ENCODE results near the gene PDZD2.

PDZD2 gene

DNA sequence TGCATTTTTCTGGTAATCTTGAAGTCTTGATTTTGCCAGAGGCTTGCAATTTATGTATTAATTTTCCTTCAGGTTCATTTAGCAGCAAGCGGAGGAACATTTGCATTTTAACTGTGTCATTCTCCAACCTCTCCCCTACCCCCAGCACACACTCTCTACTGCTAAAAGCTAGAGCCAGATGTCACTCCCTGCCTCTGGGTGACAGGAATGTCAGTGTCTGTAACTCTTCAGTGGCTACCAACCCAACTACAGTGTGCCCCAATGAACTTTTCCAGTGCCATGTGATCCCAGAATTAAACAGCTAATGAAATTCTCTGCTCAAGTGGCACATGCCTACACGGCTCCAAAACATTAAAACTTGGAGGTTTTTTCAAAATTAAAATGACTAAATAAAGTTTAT is 274.9 kb downstream of the PDZD2 start:
- DNase-seq, result no peak

DNA sequence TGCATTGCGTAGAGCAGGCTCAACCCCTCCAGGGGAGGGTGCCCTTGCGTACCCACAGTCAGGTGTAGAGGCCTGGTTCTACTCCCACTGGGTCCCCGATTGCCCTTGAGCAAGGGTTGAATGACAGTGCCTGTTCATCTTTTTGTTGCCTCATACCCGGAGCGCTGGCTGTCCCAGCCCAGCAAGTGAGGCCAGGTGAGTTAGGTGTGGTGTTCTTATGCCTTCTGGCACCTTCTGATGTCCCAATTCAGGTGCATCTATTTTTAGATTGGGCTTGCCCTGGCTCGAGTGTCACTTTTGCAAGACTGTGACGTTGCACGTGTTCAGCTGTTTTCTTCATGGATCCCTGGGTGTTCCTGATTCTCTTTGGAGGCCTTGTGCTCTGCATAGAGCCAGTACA is 277.4 kb downstream of the PDZD2 start:
- DNase-seq, result no peak

DNA sequence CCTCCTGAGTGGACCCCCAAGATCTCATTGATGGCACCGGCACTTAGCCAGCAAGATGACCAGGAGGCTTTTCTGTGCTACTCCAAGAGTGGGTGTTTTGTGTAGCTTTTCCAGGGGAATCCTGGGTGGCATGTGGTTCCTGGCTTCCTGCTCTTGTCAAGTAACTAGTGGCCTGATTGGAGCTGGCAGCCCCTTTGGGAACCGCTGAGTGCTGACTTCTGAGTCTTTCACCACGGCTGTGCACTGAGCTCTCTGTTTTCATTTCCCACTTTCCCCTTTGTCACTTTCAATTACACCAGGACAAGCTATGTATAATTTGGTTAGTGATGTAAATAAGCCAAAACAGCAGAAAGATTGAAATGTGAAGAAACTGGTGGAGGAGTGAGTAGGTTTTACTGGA is 279.8 kb downstream of the PDZD2 start:
- peak in 2 of 56 donors; percentile 3 to 6 for DNase-seq

DNA sequence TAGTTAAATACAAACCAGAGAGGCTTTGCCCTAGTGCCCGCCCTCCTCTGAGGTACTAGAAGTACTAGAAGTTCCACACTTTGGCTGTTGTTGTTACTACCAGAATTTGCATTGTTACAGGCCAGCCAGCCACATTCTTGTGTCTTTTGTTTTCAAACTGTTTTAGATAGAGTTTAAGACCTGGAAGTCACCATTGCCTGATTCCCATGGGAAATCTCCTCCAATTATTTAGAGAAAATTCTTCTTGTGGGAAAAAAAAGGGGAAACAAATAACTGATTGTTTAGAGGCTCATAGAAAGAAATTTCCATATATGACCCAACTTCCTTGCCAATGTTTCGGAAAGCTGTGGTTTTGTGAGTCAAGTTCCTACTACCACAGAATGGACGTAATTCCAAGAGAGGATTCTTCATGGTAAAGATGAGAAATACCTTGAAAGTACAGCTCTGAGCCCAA is 282.9 kb downstream of the PDZD2 start:
- no peak for DNase-seq

DNA sequence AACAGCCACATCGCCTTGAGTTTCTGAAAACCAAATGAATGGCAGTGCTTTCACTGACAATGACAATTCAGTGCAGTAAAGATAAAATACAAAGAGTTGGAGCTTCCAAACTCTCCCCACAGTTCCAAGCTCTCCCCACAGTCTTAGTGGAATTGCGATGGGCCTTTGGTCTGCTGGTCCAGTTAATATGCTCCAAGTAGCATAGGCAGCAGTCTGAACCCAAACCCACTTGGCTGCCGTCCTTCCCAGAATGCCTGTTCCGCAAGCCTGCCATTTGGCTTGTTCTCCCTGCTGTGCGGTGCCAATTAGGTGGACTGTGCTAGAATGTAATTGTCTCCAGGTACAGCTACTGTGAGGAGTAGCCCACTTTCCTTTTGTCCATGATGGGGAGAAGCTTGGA is 285.1 kb downstream of the PDZD2 start:
- peak in 8 of 56 donors; percentile 5 to 31 (median 16) for DNase-seq

DNA sequence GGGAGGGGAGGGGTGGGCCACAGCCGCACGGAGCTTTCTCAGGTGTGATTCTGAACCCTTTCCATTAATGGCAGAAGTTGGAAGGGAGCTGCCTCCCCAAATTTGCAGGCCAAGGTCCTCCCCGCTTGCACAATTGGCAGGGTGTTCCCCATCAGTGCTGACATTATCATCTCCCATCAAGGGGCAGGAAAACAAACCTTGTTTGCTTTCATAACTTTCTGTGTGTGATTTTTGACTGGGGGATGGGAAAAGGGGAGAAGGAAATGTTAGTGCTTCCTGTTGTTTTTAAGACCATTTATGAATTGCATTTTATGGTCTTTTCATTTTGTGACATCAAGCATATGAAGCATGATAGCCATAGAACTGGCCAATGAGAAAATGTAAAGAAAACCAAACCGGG is 292.9 kb downstream of the PDZD2 start:
- DNase-seq, result no peak

DNA sequence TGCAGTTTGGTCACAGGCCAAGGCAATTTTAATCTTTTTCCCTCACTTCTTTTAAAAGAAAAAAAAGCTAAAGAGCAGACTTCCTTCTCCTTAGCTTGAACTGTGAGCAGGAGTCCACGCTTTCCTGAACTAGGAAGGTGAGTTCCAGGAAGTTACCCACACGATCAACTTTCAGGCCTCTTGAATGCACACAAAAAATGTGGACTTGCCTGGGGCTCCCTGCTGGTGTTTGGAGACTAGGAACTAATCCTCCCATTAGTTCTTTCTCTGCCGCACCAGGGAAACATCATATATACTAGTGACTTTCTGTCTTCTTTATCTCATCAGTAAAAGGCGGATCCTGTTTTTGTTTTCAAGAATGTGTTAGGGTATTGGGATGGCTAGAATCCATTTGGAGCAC is 295.2 kb downstream of the PDZD2 start:
- no peak for DNase-seq

DNA sequence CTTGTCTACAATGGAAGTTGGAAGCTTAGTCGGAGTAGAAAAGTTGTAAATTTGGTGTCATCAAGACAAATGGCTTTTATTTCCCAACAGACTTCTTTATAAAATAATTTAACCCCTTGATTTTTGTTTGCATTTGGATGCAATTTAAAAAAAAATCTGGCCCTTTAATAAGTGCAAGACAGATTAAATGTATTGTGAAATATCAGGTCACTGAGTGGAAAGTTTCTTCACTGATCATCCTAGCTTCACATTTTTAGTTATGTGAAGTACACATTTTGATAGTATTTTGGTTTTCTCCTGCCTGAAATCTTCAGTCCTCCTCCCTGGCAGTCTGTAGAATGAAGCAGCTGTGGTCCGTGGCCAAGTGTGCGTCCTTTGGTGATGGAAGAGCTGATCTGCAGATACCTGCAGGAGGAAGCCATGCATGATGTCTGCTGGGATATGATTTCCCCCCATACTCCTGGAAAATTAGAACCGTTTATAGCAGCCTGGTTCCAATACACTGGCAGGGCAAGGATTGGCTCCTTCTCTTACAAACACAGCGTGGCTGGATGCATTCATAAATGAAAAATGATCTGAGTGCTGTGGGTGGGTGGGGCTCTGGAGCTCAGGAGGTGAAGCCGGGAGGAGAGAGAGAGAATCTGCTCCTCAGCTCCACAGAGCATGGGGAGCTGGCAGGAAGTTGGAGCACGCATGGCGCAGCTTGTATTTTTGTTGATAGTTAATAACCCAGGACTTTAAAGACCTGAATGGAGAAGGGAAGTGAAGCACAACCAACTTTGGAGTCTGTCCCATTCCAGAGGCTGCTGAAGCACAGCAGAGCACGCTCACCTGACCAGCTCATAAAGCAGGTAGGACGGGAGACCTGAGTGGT is 296.8 kb downstream of the PDZD2 start:
- peak in 7 of 56 donors; percentile 3 to 14 (median 11) for DNase-seq

DNA sequence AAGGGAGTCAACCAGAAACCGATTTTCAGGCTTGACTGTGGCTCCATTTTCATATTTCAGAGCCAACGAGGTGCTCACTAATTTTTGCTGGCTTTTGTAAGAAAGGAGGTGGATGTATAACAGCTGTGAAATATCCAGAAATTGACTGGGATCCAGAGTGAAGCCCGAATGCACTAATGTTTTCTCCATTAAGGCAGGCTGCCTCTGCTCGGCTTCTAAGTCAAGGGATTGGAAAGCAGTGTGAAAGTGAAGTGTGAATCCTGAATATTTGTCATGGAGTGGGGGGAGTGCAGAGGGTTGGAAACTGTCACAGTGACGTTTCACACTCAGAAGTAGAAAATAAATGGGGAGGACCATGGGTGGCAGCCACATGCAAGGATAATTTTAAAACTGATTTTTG is 297.8 kb downstream of the PDZD2 start:
- no peak for DNase-seq

DNA sequence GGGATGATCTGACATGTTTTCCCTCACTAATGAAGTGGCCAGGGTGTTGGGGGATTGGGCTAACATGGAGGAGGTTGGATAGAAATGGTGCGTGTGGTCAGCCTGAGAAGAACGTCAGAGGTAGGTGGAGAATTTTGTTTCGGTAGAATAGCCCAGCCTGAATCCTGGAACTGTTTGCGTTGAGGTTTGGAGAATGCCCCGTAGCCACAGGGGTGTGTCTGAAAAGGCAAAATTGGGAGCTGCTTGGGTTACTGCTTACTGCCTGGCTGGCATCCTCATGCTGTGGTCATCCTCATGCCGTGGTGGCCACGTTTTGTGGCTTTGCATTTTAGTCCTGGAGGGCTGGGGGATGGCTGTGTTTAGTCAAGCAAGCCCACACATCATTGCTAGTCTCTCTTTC is 298.3 kb downstream of the PDZD2 start:
- DNase-seq, result no peak

DNA sequence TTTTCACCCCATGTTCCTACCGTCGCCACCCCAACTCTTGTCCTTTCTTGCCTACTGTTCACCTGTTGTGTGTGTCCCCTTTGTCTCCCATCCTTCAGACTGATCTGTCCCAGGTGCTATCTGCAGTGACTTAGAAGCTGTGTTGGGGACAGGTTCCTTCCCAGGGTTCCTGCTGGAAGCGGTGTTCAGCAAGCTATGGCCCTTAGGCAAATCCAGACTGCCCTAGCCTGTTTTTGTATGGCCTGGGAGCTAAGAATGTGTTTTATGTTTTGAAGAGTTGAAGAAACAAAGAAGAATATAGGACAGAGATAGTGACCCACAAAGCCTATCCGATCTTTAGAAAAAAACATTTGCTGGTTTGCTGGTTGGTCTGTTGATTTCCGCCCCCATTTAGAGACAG is 298.8 kb downstream of the PDZD2 start:
- DNase-seq, result no peak

DNA sequence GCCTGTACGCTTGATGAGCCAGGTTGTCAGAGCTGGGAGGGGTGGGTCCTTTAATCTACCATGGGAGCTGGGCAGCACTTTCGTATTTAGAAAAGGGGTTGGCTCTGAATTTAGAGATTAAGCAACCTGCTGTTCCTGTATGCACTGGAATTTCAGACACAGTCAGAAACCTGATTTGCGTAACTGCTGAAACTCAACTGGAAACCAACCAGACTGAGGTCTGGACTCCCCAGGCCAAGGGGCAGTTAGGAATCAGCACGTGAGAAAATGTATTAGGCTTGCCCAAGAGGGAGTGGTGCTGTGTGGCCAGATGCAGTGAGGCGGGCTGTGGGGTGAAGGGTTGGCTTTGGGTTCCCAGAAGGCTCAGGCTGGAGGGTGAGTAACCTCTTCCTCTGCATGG is 300.2 kb downstream of the PDZD2 start:
- no peak for DNase-seq

DNA sequence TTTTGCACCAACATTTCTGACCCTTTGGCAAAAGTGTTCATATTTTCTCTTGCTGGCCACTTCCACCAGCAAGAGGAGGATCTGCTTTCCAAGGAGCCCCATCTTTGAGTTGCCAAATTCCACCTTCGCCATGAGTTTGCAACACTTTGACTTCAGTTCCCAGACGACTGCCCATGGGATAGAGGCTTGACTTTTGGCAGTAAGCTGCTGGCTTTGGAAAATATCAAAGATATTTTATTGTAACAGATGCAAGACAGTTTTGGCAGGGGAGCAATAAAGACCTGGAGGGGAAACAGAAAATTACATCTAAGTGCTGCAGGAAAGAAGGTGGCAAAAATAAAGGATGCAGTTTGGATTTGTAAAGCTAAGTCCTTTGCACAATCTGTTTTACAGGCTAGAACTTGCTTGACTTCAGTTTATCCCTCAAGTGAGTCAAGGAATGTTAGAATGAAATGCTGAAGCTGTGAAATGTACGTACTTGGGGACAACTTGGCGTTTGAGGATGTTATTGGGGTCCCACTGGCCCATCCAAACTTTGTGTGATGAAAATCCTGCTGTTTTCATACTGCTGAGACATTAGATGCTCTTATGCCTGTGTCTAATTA is 302.3 kb downstream of the PDZD2 start:
- DNase-seq, result no peak

DNA sequence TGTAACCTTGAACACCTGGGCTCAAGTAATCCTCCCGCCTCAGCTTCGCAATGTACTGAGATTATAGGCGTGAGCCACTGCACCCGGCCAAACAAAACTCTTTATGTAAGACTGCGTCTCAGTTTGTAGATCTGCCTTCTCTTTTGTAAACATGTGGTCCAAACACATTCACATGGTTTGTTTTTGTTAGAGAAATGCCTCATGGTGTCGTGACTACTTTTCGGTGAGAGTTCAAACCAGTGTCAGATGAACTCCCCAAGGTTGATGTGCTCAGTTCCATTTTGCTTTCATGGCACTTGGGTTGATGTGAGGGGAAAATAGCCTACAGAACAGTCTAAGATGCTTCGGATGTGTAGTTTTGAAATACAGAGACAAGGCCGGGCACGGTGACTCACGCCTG is 303.6 kb downstream of the PDZD2 start:
- DNase-seq, result no peak

DNA sequence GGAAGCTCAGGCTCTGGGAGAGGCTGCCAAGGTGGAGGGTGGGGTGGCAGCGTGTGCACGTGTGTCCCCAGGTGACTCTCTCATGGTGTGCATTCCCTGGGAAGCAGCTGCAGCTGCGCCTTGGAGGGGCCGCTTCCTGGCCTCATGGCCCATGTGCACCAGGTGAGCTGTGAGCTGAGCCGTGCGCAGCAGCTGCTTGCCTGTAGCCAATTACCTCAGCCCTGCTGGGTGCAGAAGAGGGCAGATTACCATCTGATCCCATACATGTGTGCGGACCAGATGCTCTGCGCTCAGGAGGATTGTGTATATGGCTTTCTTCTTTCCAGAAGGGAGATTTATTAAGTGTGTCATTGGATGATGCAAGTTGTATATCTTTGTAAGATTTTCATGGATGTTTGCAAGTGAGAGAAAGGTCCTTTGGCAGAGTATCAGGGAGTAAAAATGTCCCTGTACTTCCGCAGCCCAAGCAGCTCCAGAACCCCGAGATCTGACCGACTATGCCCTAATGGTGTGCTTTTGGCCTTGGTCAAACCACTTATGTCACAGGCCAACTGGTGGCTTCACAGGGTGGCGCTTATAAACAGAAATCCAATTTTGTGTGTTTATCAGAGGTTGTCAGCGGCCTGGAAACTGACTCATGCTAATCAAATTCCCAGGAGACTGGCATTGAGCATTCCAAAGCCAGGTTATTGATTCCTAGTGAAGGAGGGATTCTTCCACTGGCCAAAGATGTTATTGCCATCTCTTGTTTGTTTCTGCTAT is 305.9 kb downstream of the PDZD2 start:
- DNase-seq, result no peak

DNA sequence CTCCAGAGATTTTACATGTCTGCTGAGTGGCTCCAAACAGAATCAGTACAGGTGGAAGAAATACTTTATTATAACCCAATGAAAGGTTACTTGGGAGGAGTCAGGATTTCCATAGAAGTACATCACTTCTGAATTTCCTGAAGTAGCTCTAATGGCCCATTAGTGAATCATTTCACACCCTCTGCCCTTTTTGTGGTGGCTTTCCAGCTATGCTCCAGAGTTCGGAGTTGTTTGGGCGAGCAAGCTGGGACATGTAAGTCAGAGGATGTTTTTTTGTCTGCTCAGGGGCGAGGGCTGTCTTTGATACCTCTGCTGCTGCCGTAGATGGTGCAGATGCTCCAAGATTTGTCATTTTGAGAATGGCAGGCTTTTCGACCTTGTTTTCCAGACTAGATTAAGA is 309.1 kb downstream of the PDZD2 start:
- DNase-seq, result no peak

DNA sequence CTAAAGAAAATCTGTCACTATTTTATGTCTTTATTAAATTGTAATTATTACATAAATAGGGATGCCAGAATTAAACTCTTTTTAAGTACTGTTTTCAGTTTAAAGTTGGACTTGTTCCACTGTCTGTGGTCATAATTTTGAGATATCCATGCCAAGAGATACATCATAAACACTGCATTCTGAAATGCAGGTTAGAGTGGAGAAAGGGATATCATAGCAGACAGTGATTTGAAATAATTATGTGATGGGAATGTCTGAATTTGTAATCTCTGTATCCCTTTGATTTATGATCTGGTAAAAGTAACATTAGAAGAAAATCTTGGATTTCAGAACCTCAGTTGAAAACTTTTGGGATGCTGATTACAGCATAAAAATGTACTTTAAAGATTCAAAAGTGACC is 313.1 kb downstream of the PDZD2 start:
- DNase-seq, result no peak

DNA sequence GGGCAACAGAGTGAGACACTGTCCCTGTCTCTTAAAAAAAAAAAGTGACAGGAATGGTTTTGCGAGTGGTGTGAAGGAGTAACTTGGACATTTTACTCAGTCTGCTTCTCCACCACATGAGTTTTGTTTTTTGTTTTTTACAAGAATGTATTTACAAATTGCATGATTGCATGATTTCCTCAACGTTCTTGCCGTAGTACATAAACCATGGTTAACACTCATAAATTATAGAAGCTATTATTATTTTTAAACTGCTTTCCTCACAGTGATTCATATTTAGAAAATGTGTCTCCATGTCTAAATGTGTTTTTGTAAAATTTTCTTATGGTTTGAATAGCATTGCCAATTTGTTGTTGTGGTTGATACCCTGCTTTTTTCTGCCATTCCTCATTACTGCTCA is 315.2 kb downstream of the PDZD2 start:
- DNase-seq, result no peak

DNA sequence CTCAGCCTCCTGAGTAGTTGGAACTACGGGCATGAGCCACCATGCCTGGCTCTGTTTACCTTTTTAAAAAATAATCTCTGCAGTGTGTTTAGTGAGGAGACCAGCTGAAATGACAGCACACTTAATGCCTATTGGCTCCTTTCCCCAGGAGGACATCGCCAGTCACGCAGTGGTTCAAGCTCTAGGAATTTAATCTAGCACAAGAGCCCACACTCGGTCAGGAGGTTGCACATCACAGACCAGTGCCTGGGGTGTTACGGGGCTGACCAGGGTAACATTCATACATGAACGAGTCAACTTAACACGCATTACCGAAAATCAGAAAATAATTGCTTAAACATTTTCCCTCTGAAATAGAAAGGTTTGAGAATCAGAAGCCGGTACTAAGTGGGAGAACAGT is 318.2 kb downstream of the PDZD2 start:
- DNase-seq, result no peak

DNA sequence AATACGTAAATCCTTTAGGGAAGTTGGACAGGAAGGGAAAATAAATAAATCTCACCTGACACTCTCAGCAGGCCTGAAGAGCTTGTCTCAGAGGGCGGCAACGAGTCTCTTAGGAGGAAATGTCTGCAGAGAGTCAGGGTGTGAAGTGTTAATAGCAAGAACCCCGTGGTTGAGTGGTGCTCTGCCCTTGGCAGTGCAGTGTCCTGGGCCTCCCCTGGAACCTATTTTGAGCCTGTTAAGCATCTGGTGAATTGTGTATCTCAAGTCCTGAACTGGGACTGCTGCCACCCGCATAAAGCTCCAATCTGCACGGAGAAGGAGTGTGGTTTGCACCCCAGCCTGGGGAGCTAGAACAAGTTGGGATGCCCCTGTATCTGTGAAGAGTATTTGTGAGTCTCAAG is 323.4 kb downstream of the PDZD2 start:
- no peak for DNase-seq

DNA sequence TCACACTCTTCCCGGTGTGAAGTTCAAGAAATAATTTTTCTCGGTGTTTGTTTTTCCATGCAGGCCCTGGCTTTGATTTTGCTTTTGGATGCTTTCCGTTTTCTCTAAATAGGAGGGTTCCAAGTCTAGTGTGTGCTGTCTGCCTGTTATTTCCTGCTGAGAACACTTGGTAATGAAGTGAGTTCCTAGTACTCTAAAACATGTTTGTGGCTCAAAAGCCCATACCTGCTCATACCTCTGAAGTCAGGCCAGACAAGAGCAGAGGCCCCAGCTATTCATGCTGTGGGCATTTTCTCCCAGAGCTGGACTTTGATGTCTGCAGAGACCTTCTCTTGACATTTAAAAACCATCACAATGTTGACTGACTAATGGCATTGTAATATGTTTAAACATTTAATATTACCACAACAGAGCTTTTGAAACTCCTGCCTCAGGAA is 324.0 kb downstream of the PDZD2 start:
- no peak for DNase-seq

DNA sequence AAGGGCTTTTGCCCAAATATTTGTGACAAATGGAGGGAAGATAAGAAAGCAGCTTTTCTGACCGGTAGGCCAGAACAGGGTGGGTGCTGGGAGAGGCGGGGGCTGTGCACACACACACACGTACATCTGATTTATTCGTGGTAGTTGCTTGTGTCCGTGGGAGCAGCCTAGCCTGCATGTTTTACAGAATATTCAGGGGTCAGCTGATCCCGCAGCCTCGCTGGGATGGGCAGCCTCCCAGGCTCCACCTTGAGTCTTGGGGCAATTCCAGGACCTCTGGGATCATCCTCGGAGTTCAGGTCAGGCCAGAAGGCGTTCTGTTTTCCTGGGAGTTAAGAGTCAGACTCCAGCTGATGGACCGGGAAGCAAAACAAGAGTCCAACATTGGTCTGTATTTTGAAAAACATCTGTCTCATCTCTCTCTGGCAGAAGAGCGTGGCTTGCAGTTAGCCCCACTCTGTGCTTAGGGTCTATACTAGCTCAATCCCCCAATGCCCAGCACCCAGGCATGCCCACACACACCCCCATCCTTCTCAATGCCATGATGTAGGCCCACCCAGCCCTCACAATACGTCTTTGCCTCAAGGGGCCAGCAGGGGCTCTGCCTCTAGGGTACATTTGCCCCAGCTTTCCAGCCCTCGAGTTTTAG is 324.6 kb downstream of the PDZD2 start:
- no peak for DNase-seq

Data from nucleus accumbens (tissue), 56 donors.